ENCODE data around the gene IFNG. TPM values are rescaled to one million over a fixed set of nuclear protein-coding genes. Genes with fewer than 3 reads are reported as not detected.
"Not testable (repeated sequence)": the region's sequence is repeated elsewhere in the genome, so short reads cannot be mapped to it uniquely, and the experiment has no call there.

IFNG gene
- total RNA-seq, 1 donor from 2014 or later, result not detected

- H3K9me3 Mint-ChIP-seq, result peaks cover under 1% of the 10 kb centered on the region
- no peak overlapping the region for H3K4me3 Mint-ChIP-seq
- no peaks in the 10 kb centered on the region for H3K27me3 Mint-ChIP-seq
- H3K4me1 Mint-ChIP-seq (ENCODE audit: unreplicated experiment), result no peaks in the 10 kb centered on the region
- no peak for DNase-seq (ENCODE audit: extremely low spot score, unreplicated experiment)
- no peak for TF ChIP-seq CTCF (conservative IDR thresholded peaks at IDR 0.05)
- H3K27ac Mint-ChIP-seq, result no peak overlapping the region
- H3K36me3 Mint-ChIP-seq, result no peaks in the 10 kb centered on the region
Measured at GRCh38 chr12:68175557-68176061, 16.1 kb upstream of the IFNG start.

DNA sequence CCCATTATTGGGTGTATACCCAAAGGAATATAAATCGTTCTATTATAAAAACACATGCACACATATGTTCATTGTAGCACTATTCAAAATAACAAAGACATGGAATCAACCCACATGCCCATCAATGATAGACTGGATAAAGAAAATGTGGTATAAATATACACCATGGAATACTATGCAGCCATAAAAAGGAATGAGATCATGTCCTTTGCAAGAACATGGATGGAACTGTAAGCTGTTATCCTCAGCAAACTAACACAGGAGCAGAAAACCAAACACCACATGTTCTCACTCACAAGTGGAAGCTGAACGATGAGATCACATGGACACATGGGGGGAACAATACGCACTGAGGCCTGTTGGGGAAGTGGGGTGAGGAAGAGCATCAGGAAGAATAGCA is 15.2 kb upstream of the IFNG start:
- H3K9me3 Mint-ChIP-seq; H3K27ac Mint-ChIP-seq; DNase-seq (ENCODE audit: extremely low spot score, unreplicated experiment); H3K4me1 Mint-ChIP-seq (ENCODE audit: unreplicated experiment); H3K4me3 Mint-ChIP-seq; H3K36me3 Mint-ChIP-seq; H3K27me3 Mint-ChIP-seq: not testable (repeated sequence)

DNA sequence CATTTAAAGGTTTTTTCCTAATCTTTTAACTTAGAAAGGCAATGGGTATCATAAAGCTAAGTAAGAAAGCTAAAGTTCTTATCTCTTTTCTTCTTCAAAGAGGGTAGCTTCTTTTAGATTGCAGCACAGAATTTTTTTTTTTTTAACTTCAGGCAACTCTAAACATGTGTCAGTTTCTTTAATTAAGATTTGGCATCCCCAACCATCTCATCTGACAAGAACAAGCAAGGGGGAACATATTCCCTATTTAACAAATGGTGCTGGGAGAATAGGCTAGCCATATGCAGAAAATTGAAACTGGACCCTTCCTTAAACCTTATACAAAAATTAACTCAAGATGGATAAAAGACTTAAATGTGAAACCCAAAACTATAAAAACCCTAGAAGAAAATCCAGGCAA is 14.3 kb upstream of the IFNG start:
- Mint-ChIP-seq H3K27ac (no peak overlapping the region), H3K36me3 (no peaks in the 10 kb centered on the region), H3K9me3 (no peaks in the 10 kb centered on the region), H3K4me1 (ENCODE audit: unreplicated experiment) (no peaks in the 10 kb centered on the region), H3K27me3 (no peaks in the 10 kb centered on the region), H3K4me3 (no peak overlapping the region)
- no peak for TF ChIP-seq CTCF (conservative IDR thresholded peaks at IDR 0.05)
- no peak for DNase-seq (ENCODE audit: extremely low spot score, unreplicated experiment)

GRCh38 chr12:68170726-68171125 is 11.2 kb upstream of the IFNG start:
- H3K9me3 Mint-ChIP-seq, result no peaks in the 10 kb centered on the region
- no peaks in the 10 kb centered on the region for H3K36me3 Mint-ChIP-seq
- no peak overlapping the region for H3K27ac Mint-ChIP-seq
- TF ChIP-seq CTCF (conservative IDR thresholded peaks at IDR 0.05), result no peak
- no peak overlapping the region for H3K4me3 Mint-ChIP-seq
- DNase-seq (ENCODE audit: extremely low spot score, unreplicated experiment), result no peak
- H3K4me1 Mint-ChIP-seq (ENCODE audit: unreplicated experiment), result no peaks in the 10 kb centered on the region
- H3K27me3 Mint-ChIP-seq, result no peaks in the 10 kb centered on the region

DNA sequence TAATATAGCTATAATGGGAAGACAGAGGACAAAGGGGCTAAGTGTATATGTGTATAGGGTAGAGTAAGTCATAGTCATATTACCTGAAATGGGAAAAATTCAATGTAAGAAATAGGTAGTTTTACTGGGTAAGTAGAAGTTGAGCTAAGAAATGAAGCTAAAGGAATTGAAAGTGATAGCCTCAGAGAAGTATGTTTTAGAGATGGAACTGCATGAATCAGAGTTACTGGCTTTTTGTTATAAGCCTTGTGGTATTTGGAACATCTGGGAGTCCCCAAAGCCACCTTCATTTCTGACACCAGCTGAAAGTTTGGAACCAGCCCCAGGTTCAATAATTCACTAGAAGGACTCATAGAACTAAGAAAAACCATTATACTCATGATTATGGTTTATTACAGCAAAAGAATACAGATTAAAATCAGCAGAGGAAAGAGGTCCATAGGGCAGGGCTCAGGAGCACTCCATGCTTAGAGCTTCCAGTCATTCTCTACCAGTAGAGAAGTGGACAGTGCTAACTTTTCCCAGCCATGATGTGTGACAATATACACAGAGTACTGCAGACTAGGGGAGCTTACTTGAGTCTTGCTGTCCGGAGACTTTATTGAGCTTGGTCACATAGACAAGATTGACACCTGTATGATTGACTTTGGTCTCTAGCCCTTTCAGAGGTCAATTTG is 9.8 kb upstream of the IFNG start:
- Mint-ChIP-seq H3K27me3 (no peaks in the 10 kb centered on the region), H3K4me3 (no peak overlapping the region), H3K4me1 (ENCODE audit: unreplicated experiment) (no peaks in the 10 kb centered on the region), H3K27ac (no peak overlapping the region), H3K9me3 (no peaks in the 10 kb centered on the region), H3K36me3 (no peaks in the 10 kb centered on the region)
- no peak for TF ChIP-seq CTCF (conservative IDR thresholded peaks at IDR 0.05)
- DNase-seq (ENCODE audit: extremely low spot score, unreplicated experiment), result no peak

DNA sequence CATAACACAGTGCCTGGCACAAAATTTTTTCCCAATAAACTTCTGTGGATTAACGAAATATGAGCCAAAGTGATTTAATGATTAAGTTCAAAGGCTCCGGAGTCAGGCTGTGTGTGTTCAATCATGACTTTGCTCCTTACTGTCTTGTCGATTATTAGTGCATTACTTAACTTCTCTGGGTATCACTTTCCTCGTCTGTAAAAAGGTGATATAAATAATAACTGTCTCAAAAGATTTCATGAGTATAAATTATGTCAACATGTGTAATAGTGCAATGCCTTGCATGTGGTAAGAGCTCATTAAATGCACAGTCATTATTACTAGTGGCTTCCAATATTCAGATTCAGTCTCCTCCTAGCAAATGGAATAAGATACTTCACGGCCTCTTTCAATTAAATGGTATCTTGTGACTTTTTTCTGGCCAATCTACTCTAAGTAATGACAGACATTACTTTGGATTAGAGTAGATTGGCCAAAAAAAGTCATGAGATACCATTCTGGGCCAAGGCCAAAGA is 6.8 kb upstream of the IFNG start:
- Mint-ChIP-seq H3K27me3 (peaks cover 3% of the 10 kb centered on the region), H3K27ac (no peak overlapping the region)

More for the DNA sequence above, 6.8 kb upstream of the IFNG start:
- Mint-ChIP-seq H3K4me3 (no peak overlapping the region), H3K4me1 (ENCODE audit: unreplicated experiment) (no peaks in the 10 kb centered on the region), H3K36me3 (no peaks in the 10 kb centered on the region), H3K9me3 (no peaks in the 10 kb centered on the region)
- no peak for DNase-seq (ENCODE audit: extremely low spot score, unreplicated experiment)
- no peak for TF ChIP-seq CTCF (conservative IDR thresholded peaks at IDR 0.05)
